Liver (tissue), 9 donors: Measurements from ENCODE around the gene INPP5A. TPM values are rescaled to one million over a fixed set of nuclear protein-coding genes. Genes with fewer than 3 reads are reported as not detected.
A peak's percentile ranks its signal among the peaks of the same experiment; 100 is the strongest.

ENCODE experiments used
- DNase-seq: peaks from one replicate; pipeline ENCODE4 v3.0.0-alpha.2; 2017; ENCODE audit warnings: low spot score
- H3K27ac ChIP-seq, 2 donors: one replicate each; pipeline ENCODE4 v1.7.0; 2013; ENCODE audit warnings: inconsistent platforms in 2 of 2, low read length in 2 of 2, control low read depth in 1 of 2, low read depth in 1 of 2, mild to moderate bottlenecking in 1 of 2
- H3K27me3 ChIP-seq, 4 donors: one replicate each; pipeline versions ENCODE4 v1.6.1 to v1.7.0; 2013; ENCODE audit warnings: low read length in 3 of 4, inconsistent platforms in 1 of 4, mild to moderate bottlenecking in 1 of 4, moderate library complexity in 1 of 4; ENCODE audit not compliant: control insufficient read depth in 4 of 4, insufficient read depth in 4 of 4
- H3K36me3 ChIP-seq, 4 donors: one replicate each; pipeline versions ENCODE4 v1.6.1 to v1.7.0; 2013; ENCODE audit warnings: low read length in 3 of 4, mild to moderate bottlenecking in 3 of 4, low read depth in 1 of 4, moderate library complexity in 1 of 4; ENCODE audit not compliant: control insufficient read depth in 4 of 4, insufficient read depth in 3 of 4
- H3K4me1 ChIP-seq, 4 donors: one replicate each; pipeline versions ENCODE4 v1.6.1 to v1.7.0; 2013; ENCODE audit warnings: low read length in 3 of 4, mild to moderate bottlenecking in 3 of 4, moderate library complexity in 1 of 4; ENCODE audit not compliant: control insufficient read depth in 4 of 4, insufficient read depth in 4 of 4
- H3K4me3 ChIP-seq, 3 donors: one replicate each; pipeline versions ENCODE4 v1.6.1 to v1.7.0; 2013; ENCODE audit warnings: low read length in 3 of 3, control low read depth in 1 of 3, low read depth in 1 of 3, mild to moderate bottlenecking in 1 of 3
- H3K9ac ChIP-seq, 2 donors: one replicate each; pipeline ENCODE4 v1.7.0; 2013; ENCODE audit warnings: low read length in 2 of 2, mild to moderate bottlenecking in 2 of 2, moderate library complexity in 2 of 2, control low read depth in 1 of 2, low read depth in 1 of 2
- H3K9me3 ChIP-seq, 4 donors: one replicate each; pipeline versions ENCODE4 v1.6.1 to v1.7.0; 2013; ENCODE audit warnings: low read length in 3 of 4; ENCODE audit not compliant: control insufficient read depth in 4 of 4
- ATF3 ChIP-seq: IDR thresholded peaks from 2 replicates; pipeline ENCODE4 v1.6.1; 2016; ENCODE audit warnings: antibody characterized with exemption
- CTCF ChIP-seq: fragments of 150-350 bp; IDR thresholded peaks from 2 replicates; pipeline ENCODE4 v1.5.1; 2017; ENCODE audit warnings: improper control_type of control experiment, low read depth, low read length; ENCODE audit not compliant: missing input control
- EGR1 ChIP-seq, 2 donors: IDR thresholded peaks; 2 replicates each; pipeline ENCODE4 v1.6.1; 2016 to 2018; ENCODE audit warnings: antibody characterized with exemption in 2 of 2, low read depth in 2 of 2
- FOXA1 ChIP-seq: IDR thresholded peaks from 2 replicates; pipeline ENCODE4 v1.6.1; 2016; ENCODE audit warnings: antibody characterized with exemption
- FOXA2 ChIP-seq: IDR thresholded peaks from 2 replicates; pipeline ENCODE4 v1.6.1; 2016; ENCODE audit warnings: antibody characterized with exemption
- GABPA ChIP-seq, 2 donors: IDR thresholded peaks in 1 of 2; conservative IDR thresholded peaks in 1 of 2; 2 replicates each; pipeline ENCODE4 v1.6.1; 2016; ENCODE audit warnings: antibody characterized with exemption in 2 of 2, mild to moderate bottlenecking in 1 of 2, moderate library complexity in 1 of 2
- HNF4A ChIP-seq, 2 donors: conservative IDR thresholded peaks; 2 replicates each; pipeline ENCODE4 v1.6.1; 2016; ENCODE audit warnings: antibody characterized with exemption in 2 of 2, mild to moderate bottlenecking in 2 of 2
- HNF4G ChIP-seq: IDR thresholded peaks from 2 replicates; pipeline ENCODE4 v1.6.1; 2016; ENCODE audit warnings: antibody characterized with exemption
- JUND ChIP-seq, 2 donors: IDR thresholded peaks; 2 replicates each; pipeline ENCODE4 v1.6.1; 2016; ENCODE audit warnings: antibody characterized with exemption in 2 of 2
- MAX ChIP-seq: IDR thresholded peaks from 2 replicates; pipeline ENCODE4 v1.6.1; 2016; ENCODE audit warnings: antibody characterized with exemption
- NR2F2 ChIP-seq: IDR thresholded peaks from 2 replicates; pipeline ENCODE4 v1.6.1; 2016; ENCODE audit warnings: antibody characterized with exemption
- RAD21 ChIP-seq, 2 donors: IDR thresholded peaks; 2 replicates each; pipeline ENCODE4 v1.6.1; 2016; ENCODE audit warnings: antibody characterized with exemption in 2 of 2, mild to moderate bottlenecking in 2 of 2
- REST ChIP-seq: IDR thresholded peaks from 2 replicates; pipeline ENCODE4 v1.6.1; 2016; ENCODE audit warnings: antibody characterized with exemption, mild to moderate bottlenecking
- RXRA ChIP-seq, 2 donors: IDR thresholded peaks; 2 replicates each; pipeline ENCODE4 v1.6.1; 2017 to 2018; ENCODE audit warnings: antibody characterized with exemption in 2 of 2, mild to moderate bottlenecking in 1 of 2
- SP1 ChIP-seq: IDR thresholded peaks from 2 replicates; pipeline ENCODE4 v1.6.1; 2018; ENCODE audit warnings: antibody characterized with exemption, mild to moderate bottlenecking
- TAF1 ChIP-seq: conservative IDR thresholded peaks from 2 replicates; pipeline ENCODE4 v1.6.1; 2016; ENCODE audit warnings: antibody characterized with exemption, mild to moderate bottlenecking
- YY1 ChIP-seq: IDR thresholded peaks from 2 replicates; pipeline ENCODE4 v1.6.1; 2016; ENCODE audit warnings: antibody characterized with exemption, mild to moderate bottlenecking
- ZBTB33 ChIP-seq: IDR thresholded peaks from 2 replicates; pipeline ENCODE4 v1.6.1; 2016; ENCODE audit warnings: antibody characterized with exemption
- WGBS: extraction: QIAGEN DNeasy Blood & Tissue Kit; methylation state at CpG from one replicate; pipeline ENCODE4 v1.1.7; 2013; 5-methylcytosine and 5-hydroxymethylcytosine counted together
- polyA plus RNA-seq, 2 donors: library from polyadenylated mRNA; stranded (reverse) in 1 of 2; unstranded in 1 of 2; fragments of 200-250 nt in 1 of 2; fragments of >200 nt in 1 of 2; fragmentation: Nextera tagmentation in 1 of 2; extraction: Ambion mirVana in 1 of 2; gene quantifications; one replicate each; pipeline versions ENCODE4 v1.2.1 to v1.2.3, GENCODE V29; 2013 to 2015
- total RNA-seq, 2 donors: library from RNA; depleted of rRNA; stranded (reverse); fragments of >200 nt; gene quantifications; one replicate each; pipeline ENCODE4 v1.2.3, GENCODE V29; 2014
- donor health status: healthy.
- donor health status: healthy.
- donor health status: healthy.
- donor health status: healthy.
- donor health status: healthy.

INPP5A gene
- total and polyA plus RNA-seq, 4 donors = 4.3 to 26.5 (median 10.9) TPM

- 74% methylated on average over 38 of the region's 38 CpGs for WGBS
- H3K36me3 ChIP-seq = no peaks in the 10 kb centered on the region
- H3K27me3 ChIP-seq = no peaks in the 10 kb centered on the region
- peaks cover 2 to 43% (median 26%) of the 10 kb centered on the region in 4 donors for H3K4me1 ChIP-seq
- H3K9me3 ChIP-seq = no peaks in the 10 kb centered on the region
- H3K4me3 ChIP-seq = no peak overlapping the region
- no peak overlapping the region for H3K27ac ChIP-seq
- no peak for TF ChIP-seq FOXA2
- TF ChIP-seq SP1 = no peak
- TF ChIP-seq NR2F2 = peak; percentile 79
- peak; percentile 56 for TF ChIP-seq YY1
- no peak for TF ChIP-seq REST
- no peak for TF ChIP-seq FOXA1
- no peak for TF ChIP-seq HNF4A (conservative IDR thresholded peaks at IDR 0.05)
- TF ChIP-seq CTCF = no peak
- TF ChIP-seq MAX = no peak
- no peak for TF ChIP-seq GABPA (IDR thresholded peaks at IDR 0.05 in 1 of 2, conservative IDR thresholded peaks at IDR 0.05 in 1 of 2)
- no peak for TF ChIP-seq RAD21 (IDR thresholded peaks at IDR 0.05)
- TF ChIP-seq TAF1 = no peak
- TF ChIP-seq ZBTB33 = no peak
- peak in 1 of 2 donors; percentile 15 for TF ChIP-seq RXRA (IDR thresholded peaks at IDR 0.05)
- TF ChIP-seq ATF3 = no peak
- no peak for TF ChIP-seq EGR1 (IDR thresholded peaks at IDR 0.05; ENCODE audit: low read depth in 2 of 2)
- no peak for TF ChIP-seq HNF4G
- TF ChIP-seq JUND (IDR thresholded peaks at IDR 0.05) = no peak
- DNase-seq = no peak
- H3K9ac ChIP-seq = no peak overlapping the region
Measured at GRCh38 chr10:132585732-132586722, 48.4 kb downstream of the INPP5A start.
